ENCODE results near the gene DUSP1. TPM values are rescaled to one million over a fixed set of nuclear protein-coding genes. Genes with fewer than 3 reads are reported as not detected.

Gene DUSP1
- total and polyA plus RNA-seq, 2 of the 13 experiments (the other 11 are each of a cell fraction or from before 2014, with no cell fraction given), result 27.1 to 55.5 TPM

GRCh38 chr5:172730981-172731679 is 39.9 kb downstream of the DUSP1 start (continued):
- no peak for TF ChIP-seq CEBPZ (IDR thresholded peaks at IDR 0.05; ENCODE audit: low read length)
- peak; percentile 99 for TF ChIP-seq MTERF4 (CRISPR knock-in tag; IDR thresholded peaks at IDR 0.05)
- TF ChIP-seq ZFP1 (CRISPR knock-in tag; IDR thresholded peaks at IDR 0.05), result peak; percentile 90
- TF ChIP-seq ATF6 (CRISPR knock-in tag; conservative IDR thresholded peaks at IDR 0.05), result 0 out of 2 replicates have a peak, but pooled peaks have one; percentile 81
- TF ChIP-seq ZFP62 (CRISPR knock-in tag; IDR thresholded peaks at IDR 0.05), result no peak
- no peak for TF ChIP-seq ZNF772 (CRISPR knock-in tag; IDR thresholded peaks at IDR 0.05)
- no peak for TF ChIP-seq ZNF121 (CRISPR knock-in tag; IDR thresholded peaks at IDR 0.05)
- TF ChIP-seq TERF1 (CRISPR knock-in tag; IDR thresholded peaks at IDR 0.05), result no peak
- TF ChIP-seq ZSCAN29 (CRISPR knock-in tag; conservative IDR thresholded peaks at IDR 0.05), result no peak
- no peak for TF ChIP-seq ZNF615 (CRISPR knock-in tag; IDR thresholded peaks at IDR 0.05; ENCODE audit: borderline replicate concordance)
- no peak for TF ChIP-seq HOXA5 (CRISPR knock-in tag; IDR thresholded peaks at IDR 0.05)
- no peak for TF ChIP-seq ZNF33A (CRISPR knock-in tag; IDR thresholded peaks at IDR 0.05; ENCODE audit: borderline replicate concordance)
- TF ChIP-seq ZKSCAN1 (IDR thresholded peaks at IDR 0.05; ENCODE audit: low read length), result no peak; the same call in 1 of the 2 replicates
- TF ChIP-seq ZBED4 (CRISPR knock-in tag; IDR thresholded peaks at IDR 0.05; ENCODE audit: borderline replicate concordance), result peak; percentile 79; the same call in 1 of the 2 replicates
- no peak for TF ChIP-seq HNF4G (IDR thresholded peaks at IDR 0.05; ENCODE audit: borderline replicate concordance, low read depth, low read length)
- 0 out of 2 replicates have a peak, but pooled peaks have one; percentile 21 for TF ChIP-seq HNF4G (CRISPR knock-in tag; IDR thresholded peaks at IDR 0.05; ENCODE audit: borderline replicate concordance, low read depth)
